Measurements from ENCODE around the gene TIAM2. TPM values are rescaled to one million over a fixed set of nuclear protein-coding genes. Genes with fewer than 3 reads are reported as not detected.

The TIAM2 gene
- total and polyA plus RNA-seq, 12 donors = 4.3 to 22.5 (median 11.8) TPM

DNA sequence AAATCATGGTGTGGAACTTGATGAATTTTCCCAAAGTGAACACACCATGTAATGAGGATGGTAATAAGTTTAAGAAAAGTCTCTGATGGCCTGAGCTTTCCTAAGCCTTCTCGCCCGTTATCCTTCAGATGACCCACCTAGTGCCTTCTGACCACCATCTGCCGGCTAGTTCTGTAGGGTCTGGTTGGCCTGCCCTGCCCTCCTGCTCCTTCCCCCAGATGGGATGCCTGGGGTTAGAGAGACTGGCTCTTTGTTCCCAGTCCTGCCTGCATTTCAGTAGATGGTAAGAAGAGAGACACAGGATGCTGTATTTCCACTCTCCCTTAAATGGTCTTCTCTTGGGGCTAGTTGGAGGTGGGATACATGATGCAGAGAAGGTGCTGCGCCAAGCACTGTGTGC is 43.0 kb downstream of the TIAM2 start:
- no peak for ATAC-seq
- TF ChIP-seq, protein P1, sequence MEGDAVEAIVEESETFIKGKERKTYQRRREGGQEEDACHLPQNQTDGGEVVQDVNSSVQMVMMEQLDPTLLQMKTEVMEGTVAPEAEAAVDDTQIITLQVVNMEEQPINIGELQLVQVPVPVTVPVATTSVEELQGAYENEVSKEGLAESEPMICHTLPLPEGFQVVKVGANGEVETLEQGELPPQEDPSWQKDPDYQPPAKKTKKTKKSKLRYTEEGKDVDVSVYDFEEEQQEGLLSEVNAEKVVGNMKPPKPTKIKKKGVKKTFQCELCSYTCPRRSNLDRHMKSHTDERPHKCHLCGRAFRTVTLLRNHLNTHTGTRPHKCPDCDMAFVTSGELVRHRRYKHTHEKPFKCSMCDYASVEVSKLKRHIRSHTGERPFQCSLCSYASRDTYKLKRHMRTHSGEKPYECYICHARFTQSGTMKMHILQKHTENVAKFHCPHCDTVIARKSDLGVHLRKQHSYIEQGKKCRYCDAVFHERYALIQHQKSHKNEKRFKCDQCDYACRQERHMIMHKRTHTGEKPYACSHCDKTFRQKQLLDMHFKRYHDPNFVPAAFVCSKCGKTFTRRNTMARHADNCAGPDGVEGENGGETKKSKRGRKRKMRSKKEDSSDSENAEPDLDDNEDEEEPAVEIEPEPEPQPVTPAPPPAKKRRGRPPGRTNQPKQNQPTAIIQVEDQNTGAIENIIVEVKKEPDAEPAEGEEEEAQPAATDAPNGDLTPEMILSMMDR (IDR thresholded peaks at IDR 0.05) = no peak
- 98 to 99% methylated on average over 4 of the region's 4 CpGs for WGBS, 2 donors
- no peaks in the 10 kb centered on the region for H3K9me3 ChIP-seq
- H3K4me1 ChIP-seq = peaks cover 0 to 12% (median 4%) of the 10 kb centered on the region in 9 donors
- H3K27me3 ChIP-seq = no peaks in the 10 kb centered on the region
- no peak overlapping the region for H3K4me3 ChIP-seq
- no peak for DNase-seq
- no peak overlapping the region for H3K27ac ChIP-seq
- H3K36me3 ChIP-seq = no peaks in the 10 kb centered on the region
- intact Hi-C loops (cut with DNase I) = no loop called here

DNA sequence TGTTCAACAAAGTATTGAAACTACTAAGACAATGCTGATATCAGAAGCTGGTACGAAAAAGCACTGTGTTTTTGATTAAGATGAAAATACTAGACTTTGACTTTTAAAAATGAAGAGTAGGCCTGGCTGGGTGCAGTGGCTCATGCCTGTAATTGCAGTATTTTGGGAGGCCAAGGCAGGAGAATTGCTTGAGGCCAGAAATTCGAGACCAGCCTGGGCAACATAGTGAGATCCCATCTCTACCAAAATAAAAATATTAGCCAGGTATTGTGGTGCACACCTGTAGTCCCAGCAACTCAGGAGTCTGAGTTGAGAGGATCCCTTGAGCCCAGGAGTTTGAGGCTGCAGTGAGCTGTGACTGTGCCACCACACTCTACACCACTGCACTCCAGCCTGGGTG is 43.4 kb downstream of the TIAM2 start:
- Histone ChIP-seq H3K27ac (no peak overlapping the region), H3K9me3 (no peaks in the 10 kb centered on the region), H3K4me1 (peaks cover 0 to 12% (median 4%) of the 10 kb centered on the region in 9 donors), H3K36me3 (no peaks in the 10 kb centered on the region), H3K4me3 (no peak overlapping the region), H3K27me3 (no peaks in the 10 kb centered on the region)
- ATAC-seq = no peak
- no peak for DNase-seq
- intact Hi-C loops (cut with DNase I) = no loop called here
- WGBS, 2 donors = 95% methylated on average over 2 of the region's 2 CpGs
- TF ChIP-seq, protein P1 (IDR thresholded peaks at IDR 0.05) = no peak

DNA sequence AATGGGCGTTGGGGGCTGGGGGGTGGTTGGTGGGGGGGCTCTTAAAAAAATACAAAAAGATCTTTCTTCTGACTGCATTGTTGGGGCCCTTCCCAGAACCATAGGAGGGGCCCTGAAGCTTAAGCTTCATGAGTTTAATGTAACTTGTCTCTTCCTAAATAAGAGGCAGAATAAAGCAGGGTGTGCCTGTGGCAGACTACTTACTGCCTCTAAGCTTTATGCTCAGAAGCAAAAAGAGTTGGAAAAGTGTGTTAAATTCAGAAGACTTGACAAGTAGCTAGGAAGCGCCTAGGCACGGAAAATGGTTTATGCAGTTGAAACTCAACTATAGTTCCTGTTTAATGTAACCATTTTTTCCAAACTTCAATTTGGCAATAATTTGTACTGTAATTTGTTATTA is 44.5 kb downstream of the TIAM2 start:
- no peak for ATAC-seq
- TF ChIP-seq, protein P1 (IDR thresholded peaks at IDR 0.05) = no peak
- 90 to 92% methylated on average over 3 of the region's 3 CpGs for WGBS, 2 donors

DNA sequence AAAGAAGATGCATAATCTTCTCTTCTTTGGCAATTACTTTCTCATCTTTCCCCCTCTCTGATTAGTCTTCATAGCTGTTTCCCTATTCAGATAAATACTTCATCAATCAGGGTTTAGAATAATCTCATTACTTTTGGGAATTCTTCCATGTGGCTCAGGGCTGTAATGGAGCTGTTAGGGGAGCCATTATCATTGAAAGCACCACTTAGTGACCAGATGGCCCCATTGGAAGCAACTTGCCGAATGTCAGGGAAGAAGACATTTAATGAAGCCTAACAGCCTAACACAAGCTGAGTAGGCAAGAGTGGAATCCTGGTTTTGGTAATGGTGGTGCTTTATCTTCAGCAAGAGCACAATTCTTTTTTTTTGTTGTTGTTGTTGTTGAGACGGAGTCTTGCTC is 45.0 kb downstream of the TIAM2 start:
- Histone ChIP-seq H3K4me3 (no peak overlapping the region), H3K4me1 (peaks cover 0 to 12% (median 4%) of the 10 kb centered on the region in 9 donors), H3K27ac (no peak overlapping the region), H3K36me3 (no peaks in the 10 kb centered on the region), H3K27me3 (no peaks in the 10 kb centered on the region), H3K9me3 (no peaks in the 10 kb centered on the region)
- TF ChIP-seq, protein P1 (IDR thresholded peaks at IDR 0.05) = no peak
- DNase-seq (no peak), ATAC-seq (no peak)
- 96% methylated on average over 2 of the region's 2 CpGs for WGBS, 2 donors
- intact Hi-C loops (cut with DNase I) = no loop called here

More for the DNA sequence above, 44.5 kb downstream of the TIAM2 start:
- Histone ChIP-seq H3K9me3 (no peaks in the 10 kb centered on the region), H3K4me1 (peaks cover 0 to 12% (median 4%) of the 10 kb centered on the region in 9 donors), H3K4me3 (no peak overlapping the region), H3K27ac (no peak overlapping the region), H3K36me3 (no peaks in the 10 kb centered on the region), H3K27me3 (no peaks in the 10 kb centered on the region)
- no peak for DNase-seq
- intact Hi-C loops (cut with DNase I) = no loop called here
